ENCODE results near the gene ST6GALNAC4.
"Not testable (repeated sequence)": the region's sequence is repeated elsewhere in the genome, so short reads cannot be mapped to it uniquely, and the experiment has no call there.

The ST6GALNAC4 gene

DNA sequence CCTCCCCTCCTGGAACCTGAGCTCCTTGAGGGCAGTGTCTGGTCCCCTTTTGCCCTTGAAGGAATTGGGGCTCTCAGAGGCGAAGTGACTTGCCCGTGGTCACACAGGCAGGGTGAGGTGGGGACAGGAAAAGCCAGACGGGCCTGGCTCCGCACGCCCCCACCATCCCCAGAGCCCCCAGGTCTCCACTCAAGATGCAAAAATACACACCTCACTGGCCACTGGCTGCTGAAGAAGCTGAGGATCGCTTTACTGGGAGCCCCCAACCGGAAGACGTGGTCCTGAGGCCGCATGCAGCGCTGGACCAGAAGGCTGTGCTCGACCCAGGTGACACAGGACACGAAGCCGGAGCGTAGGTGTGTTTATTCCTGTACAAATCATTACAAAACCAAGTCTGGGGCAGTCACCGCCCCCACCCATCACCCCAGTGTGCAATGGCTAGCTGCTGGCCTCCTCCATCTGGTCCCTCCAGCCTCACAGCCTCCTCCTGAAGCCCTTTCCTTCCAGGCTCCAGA, 31.8 kb downstream of the ST6GALNAC4 start:
- no peak for DNase-seq

DNA sequence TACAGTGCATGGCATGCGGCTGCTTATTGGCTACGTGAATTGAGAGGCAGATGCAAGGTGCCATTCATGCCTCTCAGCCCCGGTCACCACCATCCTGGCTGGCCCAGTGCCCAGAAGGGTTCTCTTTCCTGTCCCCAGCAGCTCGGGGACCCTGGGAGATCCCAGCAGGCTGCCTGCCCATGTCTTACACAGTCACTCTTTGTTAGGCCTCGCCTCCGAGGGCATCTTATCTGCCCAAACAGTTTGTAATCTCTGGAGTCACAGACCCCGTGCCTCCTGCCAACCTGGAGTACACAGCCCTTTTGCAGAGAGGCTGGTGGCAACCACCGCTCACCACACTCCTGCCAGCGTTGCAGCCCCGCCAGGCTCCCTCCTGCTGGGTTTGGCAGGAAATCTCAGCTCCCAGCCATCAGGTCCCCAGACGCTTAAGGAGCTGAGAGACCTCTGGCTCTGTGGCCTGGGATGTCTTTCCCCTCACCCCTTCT, 32.4 kb downstream of the ST6GALNAC4 start:
- DNase-seq, result peak in 1 of 2 donors; percentile 83

DNA sequence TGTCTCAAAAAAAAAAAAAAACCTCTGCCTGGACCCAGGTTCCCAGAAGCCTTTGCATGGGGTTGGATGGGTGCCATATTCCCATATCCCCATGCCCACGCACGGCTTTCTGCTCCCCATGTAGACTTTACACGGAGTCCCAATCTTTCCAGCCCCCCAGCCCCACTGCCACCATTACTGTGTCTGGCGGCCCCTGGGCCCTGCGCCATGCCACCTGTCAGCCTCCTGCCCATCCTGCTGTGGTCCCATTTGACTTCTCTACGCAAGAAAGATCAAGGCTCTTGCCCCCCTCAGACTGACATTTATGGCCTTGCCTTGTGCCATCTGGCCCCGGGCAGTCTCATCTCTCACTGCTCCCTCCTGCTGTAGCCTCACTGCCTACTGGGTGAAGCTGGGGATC, 32.9 kb downstream of the ST6GALNAC4 start:
- DNase-seq, result no peak

- DNase-seq, result not testable (repeated sequence)
These were observed 35.1 kb downstream of the ST6GALNAC4 start for GRCh38 chr9:127881715-127882114.

- no peak for DNase-seq
These were observed 36.7 kb downstream of the ST6GALNAC4 start for GRCh38 chr9:127880143-127880542.

- no peak for DNase-seq
These were observed 38.0 kb downstream of the ST6GALNAC4 start for GRCh38 chr9:127878652-127879390.

GRCh38 chr9:127878001-127878651, 38.7 kb downstream of the ST6GALNAC4 start:
- DNase-seq, result no peak

GRCh38 chr9:127877566-127877998, 39.3 kb downstream of the ST6GALNAC4 start, which contains the start of gene AK1:
AK1 (minus strand) TSS chr9:127877675; CDS start chr9:127874617, 3,058 bp downstream.
- DNase-seq, result no peak

GRCh38 chr9:127876764-127877562, 39.9 kb downstream of the ST6GALNAC4 start:
- DNase-seq, result no peak

- DNase-seq, result no peak
These were observed 40.6 kb downstream of the ST6GALNAC4 start for GRCh38 chr9:127876026-127876763.

DNA sequence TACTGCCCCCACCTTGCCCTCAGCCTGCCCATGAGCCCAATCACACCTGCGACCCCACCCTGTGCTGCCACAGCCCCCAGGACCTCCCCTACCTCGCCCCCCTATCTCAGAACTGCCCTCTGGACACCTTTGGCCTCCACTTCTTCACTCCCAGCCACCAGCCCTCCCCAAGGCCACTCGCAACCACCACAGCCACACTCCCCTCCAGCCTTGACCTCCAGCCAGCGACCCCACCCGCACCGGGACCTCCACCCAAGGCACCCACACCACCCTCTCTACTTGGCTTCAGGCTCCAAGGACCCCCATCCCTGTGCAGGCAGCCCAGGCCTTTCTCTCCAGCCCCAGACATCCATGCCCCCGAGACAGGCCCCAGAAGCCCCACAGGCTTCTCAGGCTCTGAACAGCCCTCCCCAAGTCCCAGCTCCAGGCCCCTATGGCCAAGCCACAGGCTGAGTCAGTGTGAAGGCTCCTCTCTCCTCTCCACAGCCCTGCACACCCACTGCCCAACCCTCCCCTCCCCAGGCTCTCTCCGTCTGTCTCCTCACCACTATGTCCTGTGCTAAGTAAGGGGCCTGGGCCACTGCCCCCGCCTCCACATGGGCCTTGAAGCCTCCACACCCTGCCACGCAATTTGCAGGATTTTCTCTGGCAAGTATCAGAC, 41.4 kb downstream of the ST6GALNAC4 start:
- no peak for DNase-seq

- DNase-seq, result no peak
These were observed 42.3 kb downstream of the ST6GALNAC4 start for GRCh38 chr9:127874301-127875221.

DNA sequence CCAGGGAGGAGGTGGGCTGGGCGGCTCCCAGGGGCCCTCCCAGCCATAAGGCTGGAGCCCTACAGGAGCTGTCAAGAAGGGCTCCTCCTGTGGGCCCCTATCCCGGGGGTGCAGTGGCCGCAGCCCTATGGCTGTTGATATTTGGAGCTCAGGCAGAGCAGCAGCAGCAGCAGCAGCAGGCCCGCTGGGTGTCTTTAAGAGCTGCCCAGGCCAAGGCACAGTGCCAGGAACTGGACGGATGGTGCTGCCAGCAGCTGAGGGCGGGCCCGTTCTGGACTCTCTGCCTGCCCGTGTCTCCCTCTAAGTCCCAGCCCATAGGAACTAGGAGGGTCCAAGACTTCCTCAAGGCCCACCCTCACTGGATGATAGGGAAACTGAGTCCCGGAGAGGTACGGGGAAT, 43.0 kb downstream of the ST6GALNAC4 start:
- no peak for DNase-seq

DNA sequence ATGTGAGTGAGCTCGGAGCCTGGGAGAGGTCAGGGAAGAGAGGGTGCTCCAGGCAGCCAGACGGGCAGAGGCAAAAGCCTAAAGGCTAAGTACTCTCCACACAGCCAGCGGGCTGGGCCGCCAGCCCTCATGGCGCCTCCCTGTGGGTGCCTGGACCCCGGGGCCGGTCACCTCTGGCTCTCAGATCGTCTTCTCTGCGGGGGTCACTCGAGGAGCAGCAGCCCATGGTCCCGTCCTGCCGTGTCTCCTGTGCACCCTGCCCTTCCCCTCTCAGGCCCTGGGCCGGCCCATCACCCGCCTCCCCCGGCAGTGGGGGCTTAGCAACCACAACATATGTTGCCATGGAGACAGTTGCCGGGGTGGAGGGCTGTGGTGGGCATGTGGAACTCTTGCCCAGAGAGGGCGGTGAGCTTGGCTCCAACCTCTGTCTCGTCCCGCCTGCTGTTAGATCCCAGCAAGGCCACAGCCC, 43.6 kb downstream of the ST6GALNAC4 start:
- no peak for DNase-seq

- DNase-seq, result no peak
These were observed 44.2 kb downstream of the ST6GALNAC4 start for GRCh38 chr9:127872369-127873222.

DNA sequence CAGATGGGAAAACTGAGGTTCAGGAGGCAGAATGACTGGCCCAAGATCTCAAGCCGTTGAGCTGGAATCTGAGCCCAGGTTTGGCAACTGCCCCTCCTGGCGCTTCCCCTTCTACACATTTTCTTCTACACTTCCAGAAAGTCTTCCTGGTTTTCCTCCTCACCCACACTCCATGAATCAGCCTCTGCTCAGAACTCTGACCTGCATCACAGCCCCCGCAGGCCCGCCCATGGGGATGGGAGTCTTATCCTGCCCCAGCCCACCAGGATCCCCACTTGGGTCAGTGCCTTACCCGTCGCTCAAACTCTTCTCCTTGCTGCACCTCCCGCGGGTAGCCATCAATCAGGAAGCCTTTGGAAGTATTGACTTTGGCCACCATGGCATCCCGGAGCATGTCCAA, 45.3 kb downstream of the ST6GALNAC4 start:
- DNase-seq, result no peak

DNA sequence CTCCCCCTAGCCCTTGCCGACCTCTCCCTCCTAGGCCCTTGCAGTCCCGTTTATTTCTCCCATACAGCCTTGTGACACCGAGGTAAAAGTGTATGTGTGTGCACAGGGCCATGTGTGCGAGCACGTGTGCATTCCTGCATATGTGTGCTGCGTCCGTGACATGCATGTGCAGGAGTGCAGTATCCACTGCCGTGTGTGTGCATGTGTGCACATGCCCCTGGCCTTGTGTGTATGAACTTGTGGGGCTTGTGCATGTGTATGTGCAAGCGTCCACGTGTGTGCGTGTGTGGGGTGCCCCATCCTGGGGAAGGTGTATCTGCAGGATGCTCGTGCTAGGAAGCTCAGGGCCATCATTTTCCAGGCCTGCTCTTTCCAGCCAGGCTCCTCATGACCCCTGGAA, 46.0 kb downstream of the ST6GALNAC4 start:
- DNase-seq, result no peak

GRCh38 chr9:127870153-127870491, 46.7 kb downstream of the ST6GALNAC4 start:
- DNase-seq, result not testable (repeated sequence)

GRCh38 chr9:127869310-127870152, 47.3 kb downstream of the ST6GALNAC4 start:
- DNase-seq, result peak; percentile 26 to 76
